GM18499 (cell line): ENCODE measurements around the gene KNTC1.
"Not testable (repeated sequence)": the region's sequence is repeated elsewhere in the genome, so short reads cannot be mapped to it uniquely, and the experiment has no call there.

Source experiments
- ATAC-seq: cut with Tn5 transposase; IDR thresholded peaks from one replicate; pipeline ENCODE4 v1.9.1; 2021; ENCODE audit warnings: moderate number of reproducible peaks; ENCODE audit not compliant: insufficient read depth, unreplicated experiment

KNTC1 gene

GRCh38 chr12:122503783-122504590 is 23.1 kb upstream of the KNTC1 start:
- no peak for ATAC-seq

GRCh38 chr12:122505419-122506051 is 21.5 kb upstream of the KNTC1 start:
- no peak for ATAC-seq

- ATAC-seq, result no peak
Measured at GRCh38 chr12:122506393-122506938, 20.6 kb upstream of the KNTC1 start.

GRCh38 chr12:122508163-122508562 is 18.9 kb upstream of the KNTC1 start:
- ATAC-seq, result no peak

- ATAC-seq, result not testable (repeated sequence)
Measured at GRCh38 chr12:122513028-122513427, 14.0 kb upstream of the KNTC1 start.

- no peak for ATAC-seq
Measured at GRCh38 chr12:122513660-122514059, 13.4 kb upstream of the KNTC1 start.

- ATAC-seq, result no peak
Measured at GRCh38 chr12:122515275-122515674, 11.8 kb upstream of the KNTC1 start.

GRCh38 chr12:122516544-122517361 is 10.3 kb upstream of the KNTC1 start:
- no peak for ATAC-seq

- ATAC-seq, result no peak
Measured at GRCh38 chr12:122517877-122518276, 9.2 kb upstream of the KNTC1 start.

GRCh38 chr12:122518908-122519307 is 8.1 kb upstream of the KNTC1 start:
- no peak for ATAC-seq

- no peak for ATAC-seq
Measured at GRCh38 chr12:122519418-122519817, 7.6 kb upstream of the KNTC1 start.

GRCh38 chr12:122520676-122521075 is 6.4 kb upstream of the KNTC1 start:
- ATAC-seq, result no peak

- no peak for ATAC-seq
Measured at GRCh38 chr12:122523280-122523679, 3.8 kb upstream of the KNTC1 start.

- ATAC-seq, result no peak
Measured at GRCh38 chr12:122523846-122524718, 3.0 kb upstream of the KNTC1 start.

- no peak for ATAC-seq
Measured at GRCh38 chr12:122527478-122527944, 462 bp downstream of the KNTC1 start.

GRCh38 chr12:122528582-122528981 is 1.5 kb downstream of the KNTC1 start:
- ATAC-seq, result no peak

- no peak for ATAC-seq
Measured at GRCh38 chr12:122528992-122529391, 1.9 kb downstream of the KNTC1 start.

GRCh38 chr12:122533856-122534255 is 6.8 kb downstream of the KNTC1 start:
- ATAC-seq, result no peak

GRCh38 chr12:122537021-122537420 is 10.0 kb downstream of the KNTC1 start:
- no peak for ATAC-seq

- no peak for ATAC-seq
Measured at GRCh38 chr12:122538496-122538895, 11.4 kb downstream of the KNTC1 start.
